ENCODE data around the gene PSEN2.
A peak's percentile ranks its signal among the peaks of the same experiment; 100 is the strongest.
"Not testable (repeated sequence)": the region's sequence is repeated elsewhere in the genome, so short reads cannot be mapped to it uniquely, and the experiment has no call there.

Gene PSEN2

DNA sequence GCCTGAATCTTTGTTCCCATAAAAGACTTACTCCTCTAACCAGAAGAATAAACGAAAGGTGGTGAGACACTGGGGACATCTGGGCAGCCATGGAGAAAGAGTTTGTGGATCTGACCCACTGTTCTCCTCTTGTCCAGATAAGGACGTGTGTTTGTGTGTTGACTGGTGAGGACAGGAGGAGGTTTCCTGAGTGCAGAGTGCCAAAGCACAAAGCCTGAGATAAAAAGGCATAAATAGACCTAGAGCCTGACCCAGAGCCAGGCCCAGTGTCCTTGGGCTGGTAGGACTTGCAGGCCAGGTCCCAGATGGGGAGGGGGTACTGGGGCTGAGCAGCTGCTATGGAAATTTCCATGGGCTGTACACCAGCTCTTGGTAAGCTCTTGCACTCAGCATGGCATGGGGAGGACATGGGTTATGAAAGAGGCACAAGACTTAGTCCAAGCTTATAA is 50.1 kb downstream of the PSEN2 start:
- no peak for DNase-seq

DNA sequence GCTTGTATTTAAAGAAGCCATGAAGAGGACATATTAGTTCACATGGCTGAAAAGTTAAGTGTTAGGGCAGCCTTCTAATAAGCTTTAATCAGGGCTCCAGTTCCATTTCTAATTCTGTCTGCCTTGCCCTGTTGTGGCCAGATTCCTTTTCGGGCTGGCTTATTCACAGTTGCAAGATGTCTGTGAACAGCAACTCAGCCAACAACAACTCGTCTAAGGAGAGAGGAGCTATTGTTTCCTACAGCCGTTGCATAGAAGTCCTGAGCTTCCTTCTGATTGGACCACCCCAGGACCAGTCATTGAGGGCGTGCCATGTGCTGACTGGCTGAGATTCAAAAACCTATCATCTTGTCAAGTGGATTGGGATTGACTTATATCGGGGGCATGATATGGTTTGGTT is 51.1 kb downstream of the PSEN2 start:
- no peak for DNase-seq

DNA sequence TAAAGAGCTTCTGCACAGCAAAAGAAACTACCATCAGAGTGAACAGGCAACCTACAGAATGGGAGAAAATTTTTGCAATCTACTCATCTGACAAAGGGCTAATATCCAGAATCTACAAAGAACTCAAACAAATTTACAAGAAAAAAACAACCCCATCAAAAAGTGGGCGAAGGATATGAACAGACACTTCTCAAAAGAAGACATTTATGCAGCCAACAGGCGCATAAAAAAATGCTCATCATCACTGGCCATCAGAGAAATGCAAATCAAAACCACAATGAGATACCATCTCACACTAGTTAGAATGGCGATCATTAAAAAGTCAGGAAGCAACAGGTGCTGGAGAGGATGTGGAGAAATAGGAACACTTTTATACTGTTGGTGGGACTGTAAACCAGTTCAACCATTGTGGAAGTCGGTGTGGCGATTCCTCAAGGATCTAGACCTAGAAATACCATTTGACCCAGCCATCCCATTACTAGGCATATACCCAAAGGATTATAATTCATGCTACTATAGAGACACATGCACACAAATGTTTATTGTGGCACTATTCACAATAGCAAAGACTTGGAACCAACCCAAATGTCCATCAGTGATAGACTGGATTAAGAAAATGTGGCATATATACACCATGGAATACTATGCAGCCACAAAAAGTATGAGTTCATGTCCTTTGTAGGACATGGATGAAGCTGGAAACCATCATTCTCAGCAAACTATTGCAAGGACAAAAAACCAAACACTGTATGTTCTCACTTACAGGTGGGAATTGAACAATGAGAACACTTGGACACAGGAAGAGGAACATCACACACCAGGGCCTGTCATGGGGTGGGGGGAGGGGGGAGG is 59.1 kb downstream of the PSEN2 start:
- DNase-seq, result not testable (repeated sequence)

- no peak for DNase-seq
These were observed 64.2 kb downstream of the PSEN2 start for GRCh38 chr1:226934483-226935237.

GRCh38 chr1:226937940-226938725 is 67.7 kb downstream of the PSEN2 start:
- no peak for DNase-seq

GRCh38 chr1:226938903-226939437 is 68.6 kb downstream of the PSEN2 start:
- no peak for DNase-seq

GRCh38 chr1:226939438-226940028 is 69.1 kb downstream of the PSEN2 start:
- DNase-seq, result no peak

- DNase-seq, result peak; percentile 100
These were observed 69.8 kb downstream of the PSEN2 start, which contains the start of gene COQ8A for GRCh38 chr1:226940029-226940805. Gene COQ8A, plus strand, starts transcription at chr1:226940294. Its CDS starts 21,092 bp downstream, at chr1:226961386.

DNA sequence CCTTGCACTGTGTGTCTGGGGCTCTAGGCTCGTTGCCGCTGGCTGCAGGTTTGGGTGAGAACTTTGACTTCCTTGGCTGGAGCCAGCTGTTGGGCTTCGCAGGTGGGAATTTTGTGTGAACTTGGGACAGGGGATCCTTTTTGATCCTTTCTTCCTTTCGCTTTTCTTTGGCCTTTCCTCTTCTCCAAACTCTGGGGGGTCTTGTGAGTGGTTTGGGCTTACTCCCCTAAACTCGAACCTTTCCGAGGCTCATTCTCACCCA is 70.3 kb downstream of the PSEN2 start:
- DNase-seq, result no peak

DNA sequence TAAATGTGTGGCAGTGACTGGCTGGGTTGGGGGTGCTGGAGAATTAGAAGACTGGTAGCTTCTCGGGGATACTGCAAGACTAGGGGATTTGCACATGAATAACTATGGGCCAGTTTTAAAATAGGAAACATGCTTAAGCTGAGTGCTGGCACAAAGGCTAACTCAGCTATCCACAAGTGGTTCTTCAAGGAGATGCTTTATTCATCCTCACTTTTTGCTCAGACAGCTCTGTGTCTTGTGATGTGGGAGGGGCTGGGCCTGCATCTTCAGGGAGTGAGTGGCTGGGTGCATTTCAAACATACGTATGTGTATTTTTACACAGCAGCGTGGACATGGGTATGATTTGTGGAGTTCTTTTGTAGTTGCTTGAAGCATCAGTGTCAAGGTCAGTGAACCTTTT is 72.0 kb downstream of the PSEN2 start:
- DNase-seq, result no peak

- no peak for DNase-seq
These were observed 72.7 kb downstream of the PSEN2 start for GRCh38 chr1:226943156-226943555.

- DNase-seq, result no peak
These were observed 73.5 kb downstream of the PSEN2 start for GRCh38 chr1:226943927-226944326.

GRCh38 chr1:226945106-226945857 is 74.9 kb downstream of the PSEN2 start:
- DNase-seq, result no peak

Data from CD4-positive, alpha-beta T cell treated with Interleukin-15 for 1 hour (primary cell).